Activated naive CD8-positive, alpha-beta T cell treated with anti-CD3 and anti-CD28 coated beads, Interleukin-2, amount 50 U/mL, for 24 hours (primary cell): ENCODE results near the gene OPN1SW.
A peak's percentile ranks its signal among the peaks of the same experiment; 100 is the strongest.

Experiments used
- ATAC-seq: fragments of 150-1000 bp; cut with Tn5 transposase; one replicate; pipeline ENCODE4 v1.10.0; 2021
- DNase-seq: peaks from one replicate; pipeline ENCODE4 v3.0.0; 2021
- H3K27ac Mint-ChIP-seq: one replicate; pipeline ENCODE4 v1.8.0; 2021; ENCODE audit warnings: mild to moderate bottlenecking, mixed read lengths
- H3K27me3 Mint-ChIP-seq: one replicate; pipeline ENCODE4 v1.8.0; 2021; ENCODE audit warnings: mixed read lengths
- H3K36me3 Mint-ChIP-seq: one replicate; pipeline ENCODE4 v1.8.0; 2021; ENCODE audit warnings: low read depth, mixed read lengths
- H3K4me1 Mint-ChIP-seq: one replicate; pipeline ENCODE4 v1.8.0; 2021; ENCODE audit warnings: mixed read lengths
- H3K4me3 Mint-ChIP-seq: one replicate; pipeline ENCODE4 v1.8.0; 2021; ENCODE audit warnings: mild to moderate bottlenecking, moderate library complexity, mixed read lengths
- H3K9me3 Mint-ChIP-seq: one replicate; pipeline ENCODE4 v1.8.0; 2021; ENCODE audit warnings: mixed read lengths

The OPN1SW gene

GRCh38 chr7:128759242-128759641 is 16.4 kb downstream of the OPN1SW start:
- no peak overlapping the region for H3K27ac Mint-ChIP-seq
- DNase-seq (no peak), ATAC-seq (peak; percentile 36)
- H3K4me1 Mint-ChIP-seq, result peaks cover 4% of the 10 kb centered on the region
- H3K4me3 Mint-ChIP-seq, result no peak overlapping the region
- peaks cover 50% of the 10 kb centered on the region for H3K36me3 Mint-ChIP-seq
- no peaks in the 10 kb centered on the region for H3K27me3 Mint-ChIP-seq
- no peaks in the 10 kb centered on the region for H3K9me3 Mint-ChIP-seq

- H3K27me3 Mint-ChIP-seq, result no peaks in the 10 kb centered on the region
- DNase-seq (no peak), ATAC-seq (no peak)
- H3K9me3 Mint-ChIP-seq, result no peaks in the 10 kb centered on the region
- no peak overlapping the region for H3K27ac Mint-ChIP-seq
- H3K36me3 Mint-ChIP-seq, result peaks cover 50% of the 10 kb centered on the region
- H3K4me1 Mint-ChIP-seq, result peaks cover 4% of the 10 kb centered on the region
- no peak overlapping the region for H3K4me3 Mint-ChIP-seq
Measured at GRCh38 chr7:128758553-128758952, 17.0 kb downstream of the OPN1SW start.

DNA sequence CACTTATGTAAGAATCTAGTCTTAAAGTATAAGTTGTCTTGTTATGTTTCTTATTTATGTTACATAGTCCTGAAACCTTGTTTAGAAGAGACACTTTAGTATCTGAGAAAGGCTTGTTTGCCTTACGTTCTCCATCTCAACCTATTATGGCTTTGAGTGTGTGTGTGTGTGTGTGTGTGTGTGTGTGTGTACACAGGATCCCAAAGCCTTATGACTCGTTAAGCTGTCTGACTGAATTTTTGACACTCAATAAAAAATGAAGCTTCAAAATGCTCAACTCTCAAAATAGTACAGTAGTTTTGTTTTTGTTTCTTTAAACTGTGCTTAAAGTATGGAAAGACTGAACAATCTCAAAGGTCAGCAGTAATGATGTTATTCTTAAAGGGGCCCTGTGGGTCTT is 18.4 kb downstream of the OPN1SW start:
- H3K27me3 Mint-ChIP-seq, result no peaks in the 10 kb centered on the region
- peaks cover 53% of the 10 kb centered on the region for H3K36me3 Mint-ChIP-seq

GRCh38 chr7:128755819-128756476 is 19.6 kb downstream of the OPN1SW start:
- H3K4me3 Mint-ChIP-seq, result no peak overlapping the region
- ATAC-seq (no peak), DNase-seq (no peak)
- peaks cover 45% of the 10 kb centered on the region for H3K36me3 Mint-ChIP-seq
- no peaks in the 10 kb centered on the region for H3K9me3 Mint-ChIP-seq
- H3K27me3 Mint-ChIP-seq, result no peaks in the 10 kb centered on the region
- H3K27ac Mint-ChIP-seq, result no peak overlapping the region
- H3K4me1 Mint-ChIP-seq, result peaks cover 4% of the 10 kb centered on the region

More for the DNA sequence above, 18.4 kb downstream of the OPN1SW start:
- no peaks in the 10 kb centered on the region for H3K9me3 Mint-ChIP-seq
- H3K4me3 Mint-ChIP-seq, result no peak overlapping the region
- peak overlapping the region; percentile 18 for H3K27ac Mint-ChIP-seq
- peak; percentile 40 for ATAC-seq
- H3K4me1 Mint-ChIP-seq, result peaks cover 4% of the 10 kb centered on the region
- no peak for DNase-seq

DNA sequence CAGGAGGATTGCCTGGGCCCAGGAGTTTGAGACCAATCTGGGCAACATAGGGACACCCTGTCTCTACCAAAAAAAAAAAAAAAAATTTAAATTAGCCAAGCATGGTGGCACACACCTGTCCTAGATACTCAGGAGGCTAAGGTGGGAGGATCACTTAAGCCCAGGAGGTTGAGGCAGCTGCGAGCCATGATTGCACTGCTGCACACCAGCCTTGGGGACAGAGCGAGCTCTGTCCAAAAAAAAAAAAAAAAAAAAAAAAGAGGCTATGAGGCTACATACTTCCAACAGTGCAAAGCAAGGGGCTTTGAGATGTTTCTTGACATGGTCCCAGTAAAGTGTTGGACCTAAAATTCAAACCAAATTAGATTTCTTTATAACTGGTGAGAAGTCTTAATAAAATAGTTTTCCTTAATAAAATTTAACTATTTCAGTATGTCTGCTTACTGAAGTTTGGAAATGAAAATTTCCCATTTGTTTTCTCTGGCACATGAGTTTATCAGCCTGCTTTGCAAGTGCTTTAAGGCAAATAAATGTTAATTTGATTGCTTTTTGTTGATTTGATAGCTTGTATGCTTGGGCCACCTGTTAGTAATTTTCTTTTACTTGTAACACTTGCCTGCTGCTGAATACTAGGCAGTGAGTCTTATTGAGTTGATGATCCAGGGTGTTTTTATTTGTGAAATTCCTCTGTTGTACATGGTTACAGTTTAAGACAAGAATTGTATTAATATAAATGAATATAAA is 20.3 kb downstream of the OPN1SW start:
- no peak for DNase-seq
- ATAC-seq, result no peak
- no peaks in the 10 kb centered on the region for H3K9me3 Mint-ChIP-seq
- H3K4me3 Mint-ChIP-seq, result no peak overlapping the region
- H3K27ac Mint-ChIP-seq, result no peak overlapping the region
- H3K36me3 Mint-ChIP-seq, result peaks cover 46% of the 10 kb centered on the region
- peaks cover 4% of the 10 kb centered on the region for H3K4me1 Mint-ChIP-seq
- no peaks in the 10 kb centered on the region for H3K27me3 Mint-ChIP-seq

DNA sequence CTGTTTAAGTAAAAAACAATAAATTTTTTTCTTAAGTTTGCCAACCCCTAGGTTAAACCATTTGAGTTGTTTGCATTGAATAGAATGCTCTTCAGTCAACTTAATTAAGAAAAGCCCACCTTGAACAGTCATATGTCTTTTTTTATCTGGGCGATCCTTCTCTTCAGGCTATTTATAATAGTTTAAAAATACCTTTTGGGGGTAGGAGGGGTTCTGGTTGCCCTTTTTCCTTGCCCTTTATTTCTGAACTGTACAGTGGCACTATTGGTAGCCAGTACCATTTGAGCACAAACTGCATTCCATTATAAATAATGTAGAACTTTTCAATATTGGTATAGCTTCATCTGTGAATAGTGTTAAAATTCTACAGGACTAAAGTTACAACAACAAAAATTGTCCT is 23.3 kb downstream of the OPN1SW start:
- Mint-ChIP-seq H3K9me3 (no peaks in the 10 kb centered on the region), H3K4me1 (peaks cover 7% of the 10 kb centered on the region), H3K4me3 (no peak overlapping the region), H3K27me3 (no peaks in the 10 kb centered on the region), H3K27ac (no peak overlapping the region), H3K36me3 (peaks cover 47% of the 10 kb centered on the region)
- ATAC-seq (no peak), DNase-seq (no peak)

DNA sequence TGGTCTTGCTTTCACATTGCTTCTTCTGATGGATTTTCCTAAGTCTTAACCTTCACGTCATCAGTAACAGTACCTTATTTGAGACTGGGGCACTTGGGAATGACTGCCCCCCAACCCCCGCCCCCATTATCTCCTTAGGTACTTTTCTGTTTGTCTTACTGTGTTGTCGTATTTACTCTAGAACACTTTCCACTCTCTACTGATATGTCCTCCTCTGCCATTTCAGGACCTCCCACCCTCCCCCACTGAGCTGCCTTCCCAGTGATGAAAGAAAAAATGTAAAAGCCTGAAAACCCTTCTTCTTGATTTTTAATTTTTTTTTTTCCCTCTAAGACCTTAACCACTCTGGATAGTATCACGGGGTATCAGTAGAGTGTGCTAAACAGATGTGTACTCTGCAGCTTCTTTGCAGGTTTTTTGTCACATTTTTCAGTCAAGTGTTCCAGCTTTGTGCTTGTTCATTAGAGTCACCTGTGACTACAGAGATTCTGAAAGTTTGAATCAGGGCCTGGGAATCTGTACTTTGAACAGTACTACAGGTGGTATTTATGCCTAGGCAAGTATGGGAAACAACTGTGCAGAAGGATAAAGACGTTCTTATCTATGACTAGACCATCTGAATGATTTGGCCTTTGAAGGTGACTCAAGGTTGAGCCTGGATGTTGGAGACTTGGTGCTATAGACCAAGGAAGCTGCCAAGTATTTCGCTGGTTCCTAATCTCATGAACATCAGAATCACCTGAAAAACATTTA is 28.1 kb downstream of the OPN1SW start:
- no peak overlapping the region for H3K27ac Mint-ChIP-seq
- H3K27me3 Mint-ChIP-seq, result no peaks in the 10 kb centered on the region
- ATAC-seq (no peak), DNase-seq (no peak)
- H3K9me3 Mint-ChIP-seq, result no peaks in the 10 kb centered on the region
- peaks cover 27% of the 10 kb centered on the region for H3K36me3 Mint-ChIP-seq
- peaks cover 20% of the 10 kb centered on the region for H3K4me1 Mint-ChIP-seq
- H3K4me3 Mint-ChIP-seq, result no peak overlapping the region

- ATAC-seq (no peak), DNase-seq (no peak)
- Mint-ChIP-seq H3K27me3 (no peaks in the 10 kb centered on the region), H3K27ac (no peak overlapping the region), H3K36me3 (peaks cover 35% of the 10 kb centered on the region), H3K9me3 (no peaks in the 10 kb centered on the region), H3K4me3 (no peak overlapping the region), H3K4me1 (peaks cover 35% of the 10 kb centered on the region)
Measured at GRCh38 chr7:128745706-128746105, 29.9 kb downstream of the OPN1SW start.

- Mint-ChIP-seq H3K36me3 (peaks cover 28% of the 10 kb centered on the region), H3K27me3 (no peaks in the 10 kb centered on the region), H3K9me3 (no peaks in the 10 kb centered on the region), H3K4me3 (no peak overlapping the region), H3K4me1 (peaks cover 45% of the 10 kb centered on the region), H3K27ac (peak overlapping the region; percentile 11)
- DNase-seq (no peak), ATAC-seq (no peak)
Measured at GRCh38 chr7:128744366-128744905, 31.2 kb downstream of the OPN1SW start.

DNA sequence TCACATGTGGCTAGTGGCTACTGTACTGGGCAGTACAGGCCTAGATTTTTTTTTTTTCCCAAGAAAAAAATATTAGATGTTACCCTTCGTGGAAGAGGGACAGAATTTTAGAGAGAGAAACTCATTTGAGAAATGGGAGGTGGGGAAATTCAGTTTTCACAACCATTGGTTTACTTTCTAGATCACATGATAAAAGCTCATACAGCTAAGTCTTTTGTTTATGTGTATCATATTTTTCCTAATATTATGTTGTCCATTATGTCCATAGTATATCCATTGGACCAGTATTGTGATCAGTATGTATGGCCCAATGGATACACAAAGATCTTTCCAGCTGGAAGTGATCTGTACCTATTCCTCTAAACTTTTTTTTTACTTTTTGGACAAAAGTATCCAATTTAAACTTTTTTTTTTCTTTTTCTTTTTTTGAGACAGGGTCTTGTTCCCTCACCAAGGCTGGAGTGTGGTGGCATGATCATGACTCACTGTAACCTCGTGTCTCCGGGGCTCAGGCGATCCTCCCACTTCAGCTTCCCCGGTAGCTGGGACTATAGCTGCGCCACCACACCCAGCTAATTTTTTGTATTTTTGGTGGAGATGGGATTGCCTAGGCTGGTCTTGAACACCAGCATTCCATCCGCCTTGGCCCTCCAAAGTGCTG is 32.4 kb downstream of the OPN1SW start:
- DNase-seq (no peak), ATAC-seq (no peak)
- no peaks in the 10 kb centered on the region for H3K27me3 Mint-ChIP-seq
- peaks cover 52% of the 10 kb centered on the region for H3K4me1 Mint-ChIP-seq
- H3K27ac Mint-ChIP-seq, result no peak overlapping the region
- H3K36me3 Mint-ChIP-seq, result peaks cover 19% of the 10 kb centered on the region
- H3K9me3 Mint-ChIP-seq, result no peaks in the 10 kb centered on the region
- H3K4me3 Mint-ChIP-seq, result no peak overlapping the region

DNA sequence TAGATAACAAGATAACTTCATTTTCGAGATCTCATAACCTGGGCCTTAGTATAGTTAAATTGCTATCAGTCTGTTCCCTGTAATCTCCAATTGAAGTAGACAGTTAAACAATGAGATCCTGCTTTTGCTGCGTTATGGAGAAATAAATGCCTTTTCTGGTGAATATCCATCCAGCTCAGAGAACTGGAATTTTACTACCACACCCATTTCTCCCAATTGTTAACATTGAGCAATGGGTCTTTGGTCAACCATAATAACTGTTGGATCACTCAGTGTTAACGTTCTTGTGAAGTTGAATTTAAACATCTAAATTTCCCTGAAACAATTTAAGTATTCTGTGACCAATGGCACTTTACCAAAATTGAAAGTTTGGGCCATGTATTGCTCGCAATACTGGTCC is 33.4 kb downstream of the OPN1SW start:
- no peak for DNase-seq
- H3K27me3 Mint-ChIP-seq, result no peaks in the 10 kb centered on the region
- ATAC-seq, result no peak
- H3K27ac Mint-ChIP-seq, result no peak overlapping the region
- H3K9me3 Mint-ChIP-seq, result no peaks in the 10 kb centered on the region
- no peak overlapping the region for H3K4me3 Mint-ChIP-seq
- H3K4me1 Mint-ChIP-seq, result peaks cover 49% of the 10 kb centered on the region
- H3K36me3 Mint-ChIP-seq, result peaks cover 15% of the 10 kb centered on the region

DNA sequence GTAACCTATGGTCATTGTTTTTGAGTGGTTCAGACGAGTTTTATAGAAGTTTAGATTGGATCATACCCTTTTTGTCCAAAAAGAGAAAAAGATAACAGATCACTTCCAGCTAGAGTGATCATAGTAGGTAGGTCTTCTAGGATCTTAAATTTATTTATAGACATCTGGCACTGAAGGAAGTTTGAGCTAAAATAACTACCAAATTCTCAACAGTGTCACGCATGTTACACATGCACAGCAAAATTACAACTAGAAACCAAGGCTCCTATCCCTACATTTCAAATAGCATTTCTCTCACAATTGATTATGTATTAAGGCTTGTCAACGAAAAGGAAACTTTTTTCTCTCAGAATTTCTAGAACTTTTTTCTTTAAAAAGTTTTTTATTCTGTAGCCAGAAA is 34.1 kb downstream of the OPN1SW start:
- no peaks in the 10 kb centered on the region for H3K9me3 Mint-ChIP-seq
- H3K4me3 Mint-ChIP-seq, result no peak overlapping the region
- H3K36me3 Mint-ChIP-seq, result peaks cover 15% of the 10 kb centered on the region
- no peak for ATAC-seq
- no peak for DNase-seq
- peaks cover 49% of the 10 kb centered on the region for H3K4me1 Mint-ChIP-seq
- no peak overlapping the region for H3K27ac Mint-ChIP-seq
- no peaks in the 10 kb centered on the region for H3K27me3 Mint-ChIP-seq

DNA sequence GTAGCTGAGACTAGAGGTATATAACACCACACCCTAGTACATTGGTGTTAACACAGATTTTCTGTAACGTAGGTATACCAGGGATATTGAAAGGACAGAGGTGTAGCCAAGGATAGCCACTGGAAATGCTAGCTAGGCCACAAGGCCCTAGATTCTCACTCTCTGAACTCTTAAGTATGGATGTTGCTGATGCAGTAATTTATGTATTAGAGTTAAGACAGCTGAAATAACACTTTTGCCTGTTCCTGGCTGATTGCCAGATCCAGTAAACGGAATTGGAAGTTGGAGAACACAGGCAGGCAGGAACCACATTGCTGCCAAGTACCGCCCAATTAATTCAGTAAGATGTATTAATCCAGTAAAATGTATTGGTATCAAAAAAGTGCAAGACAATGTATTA is 34.6 kb downstream of the OPN1SW start:
- ATAC-seq, result no peak
- Mint-ChIP-seq H3K4me1 (peaks cover 49% of the 10 kb centered on the region), H3K9me3 (no peaks in the 10 kb centered on the region), H3K27me3 (no peaks in the 10 kb centered on the region), H3K27ac (no peak overlapping the region), H3K4me3 (no peak overlapping the region), H3K36me3 (peaks cover 15% of the 10 kb centered on the region)
- no peak for DNase-seq

GRCh38 chr7:128739990-128740682 is 35.5 kb downstream of the OPN1SW start:
- Mint-ChIP-seq H3K4me1 (peaks cover 47% of the 10 kb centered on the region), H3K4me3 (peak overlapping the region; percentile 99), H3K9me3 (no peaks in the 10 kb centered on the region), H3K27ac (peak overlapping the region; percentile 93), H3K27me3 (peaks cover 1% of the 10 kb centered on the region), H3K36me3 (peaks cover 15% of the 10 kb centered on the region)
- no peak for DNase-seq
- ATAC-seq, result no peak
